ENCODE results near the gene MIF. TPM values are rescaled to one million over a fixed set of nuclear protein-coding genes. Genes with fewer than 3 reads are reported as not detected.
"Not testable (repeated sequence)": the region's sequence is repeated elsewhere in the genome, so short reads cannot be mapped to it uniquely, and the experiment has no call there.

MIF gene
- total RNA-seq, 4 donors from 2014 or later: 342 to 807 (median 472) TPM

- TF ChIP-seq POLR2A (IDR thresholded peaks at IDR 0.05): no peak
- TF ChIP-seq CTCF (IDR thresholded peaks at IDR 0.05): no peak
- H3K4me1 ChIP-seq: peaks cover 0 to 8% of the 10 kb centered on the region in 2 donors
- DNase-seq: no peak
- intact Hi-C loops (cut with DNase I): loop anchor here (5.0 kb wide), 1 partner anchor 47 kb away; the partner anchor contains the start of gene DDT
- H3K36me3 ChIP-seq: peaks cover 0 to 5% of the 10 kb centered on the region in 2 donors
- no peaks in the 10 kb centered on the region for H3K9me3 ChIP-seq
- WGBS, 2 donors: 95 to 97% methylated on average over 5 of the region's 6 CpGs
- no peaks in the 10 kb centered on the region for H3K27me3 ChIP-seq
- no peak overlapping the region for H3K27ac ChIP-seq
- no peak overlapping the region for H3K4me3 ChIP-seq (replicated peaks in 1 of 3)
These were observed 30.9 kb downstream of the MIF start for GRCh38 chr22:23925020-23925606.

GRCh38 chr22:23926561-23926960 is 32.4 kb downstream of the MIF start:
- peaks cover 0 to 5% of the 10 kb centered on the region in 2 donors for H3K36me3 ChIP-seq
- DNase-seq: no peak

GRCh38 chr22:23938328-23939016 is 44.3 kb downstream of the MIF start:
- intact Hi-C loops (cut with DNase I): no loop called here
- DNase-seq: no peak
- Histone ChIP-seq H3K36me3 (no peaks in the 10 kb centered on the region), H3K4me1 (no peaks in the 10 kb centered on the region), H3K27ac (no peak overlapping the region), H3K9me3 (no peaks in the 10 kb centered on the region), H3K4me3 (replicated peaks in 1 of 3) (no peak overlapping the region), H3K27me3 (no peaks in the 10 kb centered on the region)
- WGBS, 2 donors: 68 to 77% methylated on average over 5 of the region's 5 CpGs
- TF ChIP-seq CTCF (IDR thresholded peaks at IDR 0.05) (no peak), POLR2A (IDR thresholded peaks at IDR 0.05) (no peak)

More at GRCh38 chr22:23926561-23926960, 32.4 kb downstream of the MIF start:
- Histone ChIP-seq H3K9me3 (no peaks in the 10 kb centered on the region), H3K27ac (no peak overlapping the region), H3K27me3 (no peaks in the 10 kb centered on the region), H3K4me1 (peaks cover 0 to 10% of the 10 kb centered on the region in 2 donors), H3K4me3 (replicated peaks in 1 of 3) (no peak overlapping the region)
- no peak for TF ChIP-seq POLR2A (IDR thresholded peaks at IDR 0.05)
- no peak for TF ChIP-seq CTCF (IDR thresholded peaks at IDR 0.05)
- 70 to 76% methylated on average over 13 to 14 of the region's 14 CpGs for WGBS, 2 donors
- intact Hi-C loops (cut with DNase I): loop anchor here (5.0 kb wide), 1 partner anchor 46 kb away; the partner anchor contains the start of gene DDT

- Histone ChIP-seq H3K36me3 (no peaks in the 10 kb centered on the region), H3K27me3 (no peaks in the 10 kb centered on the region), H3K4me3 (replicated peaks in 1 of 3) (no peak overlapping the region), H3K27ac (no peak overlapping the region), H3K4me1 (no peaks in the 10 kb centered on the region), H3K9me3 (no peaks in the 10 kb centered on the region)
- intact Hi-C loops (cut with DNase I): no loop called here
- DNase-seq: no peak
- 65% methylated on average over 3 of the region's 3 CpGs; no CpG with 5 or more reads in 1 of the 2 donors for WGBS, 2 donors
- TF ChIP-seq CTCF (IDR thresholded peaks at IDR 0.05) (no peak), POLR2A (IDR thresholded peaks at IDR 0.05) (no peak)
These were observed 44.8 kb downstream of the MIF start for GRCh38 chr22:23939017-23939357.

- H3K4me1 ChIP-seq; H3K9me3 ChIP-seq; H3K4me3 ChIP-seq (replicated peaks in 1 of 3); H3K27ac ChIP-seq; H3K36me3 ChIP-seq; DNase-seq; H3K27me3 ChIP-seq; intact Hi-C loops (cut with DNase I): not testable (repeated sequence)
- WGBS, 2 donors: 81% methylated on average over 5 of the region's 14 CpGs; no CpG with 5 or more reads in 1 of the 2 donors
These were observed 46.0 kb downstream of the MIF start for GRCh38 chr22:23940166-23940565.

Small RNA genes lying within 50 kb of the gene (small RNA-seq; reads per million reads assigned to genes)
- gene RN7SL268P: not detected

Other genes with a start within 250 kb of the MIF start
- gene RGL4, start 203.4 kb upstream of the MIF start, total RNA-seq: 1 to 10 TPM in 1 of 4 donors, under 1 TPM in 1, not detected in 2; 0.25 to 1.3 TPM
- 10 to 100 TPM in 1 of 4 donors, 1 to 10 TPM in 3; 5.0 to 10.7 (median 7.4) TPM for gene ZNF70, start 143.3 kb upstream of the MIF start, total RNA-seq
- gene VPREB3, start 140.0 kb upstream of the MIF start, total RNA-seq: not detected
- not detected for gene C22orf15, start 131.4 kb upstream of the MIF start, total RNA-seq
- 100 to 1,000 TPM in 1 of 4 donors, 10 to 100 TPM in 2, 1 to 10 TPM in 1; 9.4 to 154 (median 47.0) TPM for gene CHCHD10, start 126.4 kb upstream of the MIF start, total RNA-seq
- 1 to 10 TPM in 3 of 4 donors, under 1 TPM in 1; 0.38 to 2.3 (median 1.7) TPM for gene MMP11, start 121.5 kb upstream of the MIF start, total RNA-seq
- 100 to 1,000 TPM in 1 of 4 donors, 10 to 100 TPM in 3; 59.8 to 107 (median 75.4) TPM for gene SMARCB1, start 107.4 kb upstream of the MIF start, total RNA-seq
- 10 to 100 TPM in 1 of 4 donors, 1 to 10 TPM in 3; 1.6 to 15.9 (median 4.1) TPM for gene DERL3, start 55.4 kb upstream of the MIF start, total RNA-seq
- gene SLC2A11, start 36.5 kb upstream of the MIF start, total RNA-seq: 10 to 100 TPM; 17.5 to 30.0 (median 24.3) TPM
- gene GSTT2B, start 66.8 kb downstream of the MIF start, total RNA-seq: 10 to 100 TPM in 2 of 4 donors, 1 to 10 TPM in 1, under 1 TPM in 1; 0.93 to 13.8 (median 6.2) TPM
- gene DDTL, start 72.5 kb downstream of the MIF start, total RNA-seq: 1 to 10 TPM in 2 of 4 donors, under 1 TPM in 1, not detected in 1; 0.27 to 1.7 (median 1.4) TPM
- gene DDT, start 80.1 kb downstream of the MIF start, total RNA-seq: 100 to 1,000 TPM in 3 of 4 donors, 10 to 100 TPM in 1; 53.5 to 162 (median 106) TPM
- gene GSTT2, start 85.8 kb downstream of the MIF start, total RNA-seq: 1 to 10 TPM in 1 of 4 donors, under 1 TPM in 1, not detected in 2; 0.40 to 1.9 TPM
- gene GSTT4, start 111.1 kb downstream of the MIF start, total RNA-seq: not detected
- gene CABIN1, start 116.9 kb downstream of the MIF start, total RNA-seq: 100 to 1,000 TPM in 3 of 4 donors, 10 to 100 TPM in 1; 48.1 to 116 (median 103) TPM

Measured in thyroid gland (tissue), 4 donors.